Right forelimb (tissue), 1 donor: ENCODE measurements around the gene BSX.

ENCODE experiments used
- DNase-seq: peaks from one replicate; pipeline ENCODE4 v3.0.0-alpha.2; 2018

Gene BSX

DNA sequence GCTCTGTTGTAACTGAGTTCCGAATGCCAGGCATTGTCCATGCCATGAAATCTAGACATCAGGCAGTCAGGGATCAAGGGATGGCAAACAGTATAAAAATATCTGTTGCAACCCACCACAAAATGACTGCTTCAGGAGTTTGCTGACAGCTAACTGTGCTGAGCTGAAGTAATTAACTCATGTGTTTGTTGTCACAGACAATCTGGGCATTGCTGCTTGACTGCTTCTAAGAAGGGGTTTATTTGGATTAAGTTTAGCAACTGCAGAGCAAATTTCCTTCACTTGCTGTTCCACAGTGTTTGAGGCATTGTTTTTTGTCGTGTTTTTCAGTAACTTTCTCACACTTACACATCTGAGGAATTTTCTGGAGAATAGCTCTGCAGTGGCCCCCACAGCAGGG lies 30.4 kb downstream of the BSX start:
- no peak for DNase-seq

DNA sequence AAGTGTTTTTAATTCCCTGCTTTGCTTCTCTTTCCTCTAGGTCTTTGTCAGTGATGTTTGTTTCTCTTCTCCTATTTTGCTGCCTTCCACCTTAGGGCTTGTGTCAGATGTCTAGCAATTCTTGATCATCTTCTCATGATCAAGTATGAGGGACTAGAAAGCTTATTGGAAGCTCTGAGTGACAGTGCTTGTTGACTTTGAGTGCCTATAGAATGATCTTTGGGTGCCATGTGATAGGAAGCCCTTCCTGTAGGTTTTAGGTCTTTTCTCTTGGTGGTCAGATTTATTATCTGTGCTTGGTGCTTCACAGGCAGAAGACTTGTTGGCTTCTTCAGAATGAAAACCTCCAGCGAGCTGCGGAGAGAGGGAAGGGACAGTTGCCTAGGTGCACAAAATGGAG lies 43.1 kb downstream of the BSX start:
- no peak for DNase-seq

DNA sequence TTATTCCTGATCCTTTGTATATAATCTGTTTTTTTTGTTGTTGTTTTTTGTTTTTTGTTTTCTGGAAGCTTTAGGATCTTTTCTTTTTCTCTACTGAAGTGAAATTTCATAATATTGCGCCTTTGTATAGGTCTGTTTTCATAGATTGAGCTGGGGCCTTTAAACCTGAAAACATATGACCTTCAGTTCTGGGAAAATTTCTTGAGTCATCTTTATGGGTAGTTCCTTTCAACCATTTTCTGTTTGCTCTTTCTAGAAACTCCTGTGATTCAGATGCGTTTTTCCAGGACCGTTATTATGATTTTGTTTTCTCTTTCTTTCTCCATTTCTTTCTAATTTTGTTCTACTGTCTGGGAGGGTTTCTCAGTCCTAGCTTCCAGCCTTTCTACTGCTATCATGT lies 43.7 kb downstream of the BSX start:
- no peak for DNase-seq

DNA sequence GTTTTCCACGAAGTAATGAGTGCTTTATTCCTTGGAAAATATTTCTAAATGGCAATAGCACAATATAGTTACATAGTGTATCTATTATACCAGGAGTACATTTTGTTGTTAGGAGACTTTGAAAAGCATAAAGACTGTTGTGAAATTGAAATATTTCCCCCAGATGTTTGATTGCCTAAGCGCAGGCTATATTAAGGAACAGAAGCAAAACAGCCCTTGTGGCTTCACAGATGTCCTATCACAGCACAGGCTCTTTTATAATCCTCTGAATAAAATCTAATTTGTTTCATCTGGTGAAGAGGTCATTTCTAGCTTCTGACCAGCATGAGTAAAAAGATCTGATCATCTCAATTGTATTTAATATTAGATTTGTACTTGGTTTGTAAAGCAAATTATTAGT lies 48.2 kb downstream of the BSX start:
- no peak for DNase-seq

DNA sequence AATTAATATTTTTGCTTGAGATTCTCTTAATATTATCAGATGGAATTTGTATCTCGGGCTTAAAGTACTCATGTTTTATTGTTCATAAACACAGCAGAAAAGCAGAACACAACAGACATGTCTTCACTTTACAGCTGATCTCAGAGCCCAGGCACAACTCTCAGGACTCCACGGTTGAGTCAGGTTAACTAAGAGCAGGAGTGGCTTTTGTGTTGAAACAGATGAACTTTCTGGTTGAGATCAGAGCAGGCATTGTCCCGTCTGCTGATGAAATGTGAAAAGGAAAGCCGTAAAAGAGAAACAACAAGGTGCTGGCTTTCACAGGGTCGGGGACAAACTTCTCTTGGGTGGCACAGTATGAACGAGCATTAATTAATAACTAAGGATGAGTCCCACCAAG lies 50.1 kb downstream of the BSX start:
- no peak for DNase-seq
